ENCODE measurements around the gene ZNF335.

GRCh38 chr20:45999557-46000261, 27.7 kb upstream of the ZNF335 start:
- TF ChIP-seq CTCF (conservative IDR thresholded peaks at IDR 0.05 in 1 of 2, IDR thresholded peaks at IDR 0.05 in 1 of 2; ENCODE audit: extremely low read depth in 1 of 2, insufficient read depth in 1 of 2, low read depth in 1 of 2, low read length in 2 of 2), result no peak
- no peak for TF ChIP-seq EZH2 (IDR thresholded peaks at IDR 0.05; ENCODE audit: borderline replicate concordance, low read length)

Measured in mammary epithelial cell (primary cell).